Gastrocnemius medialis (tissue), 4 donors: ENCODE results near the gene SOAT2. TPM values are rescaled to one million over a fixed set of nuclear protein-coding genes. Genes with fewer than 3 reads are reported as not detected.
"Not testable (repeated sequence)": the region's sequence is repeated elsewhere in the genome, so short reads cannot be mapped to it uniquely, and the experiment has no call there.

Experiments
- ATAC-seq, 2 donors: fragments of 150-250 bp; one replicate each; pipeline ENCODE4 v1.9.1; 2016
- DNase-seq, 2 donors: peaks; one replicate each; pipeline ENCODE4 v3.0.0-alpha.2; 2019
- H3K27ac ChIP-seq, 4 donors: fragments of 200-600 bp; sonication (generic); 1 replicate in 1 of 4; 2 replicates in 3 of 4; pipeline ENCODE4 v1.5.1; 2016 to 2018; ENCODE audit warnings: mild to moderate bottlenecking in 2 of 4, moderate library complexity in 1 of 4
- H3K27me3 ChIP-seq, 3 donors: fragments of 200-600 bp; sonication (generic) in 2 of 3; 1 replicate in 1 of 3; 2 replicates in 2 of 3; pipeline versions ENCODE4 v1.5.1 to v1.6.0; 2016 to 2019; ENCODE audit warnings: mild to moderate bottlenecking in 1 of 3, moderate library complexity in 1 of 3
- H3K36me3 ChIP-seq, 2 donors: fragments of 200-600 bp; sonication (generic) in 1 of 2; one replicate each; pipeline ENCODE4 v1.5.1; 2017 to 2018
- H3K4me1 ChIP-seq, 2 donors: fragments of 200-600 bp; sonication (generic) in 1 of 2; one replicate each; pipeline ENCODE4 v1.5.1; 2016 to 2017; ENCODE audit warnings: mild to moderate bottlenecking in 2 of 2
- H3K4me3 ChIP-seq, 4 donors: fragments of 200-600 bp; sonication (generic) in 3 of 4; 1 replicate in 1 of 4; 2 replicates in 3 of 4; pipeline ENCODE4 v1.5.1; 2016 to 2019; ENCODE audit warnings: mild to moderate bottlenecking in 2 of 4
- H3K9me3 ChIP-seq, 3 donors: fragments of 200-600 bp; sonication (generic) in 2 of 3; 1 replicate in 1 of 3; 2 replicates in 2 of 3; pipeline ENCODE4 v1.5.1; 2016 to 2019
- POLR2A ChIP-seq, 2 donors: fragments of 450-650 bp; IDR thresholded peaks; one replicate each; pipeline ENCODE4 v1.6.1; 2017; ENCODE audit warnings: antibody characterized with exemption in 2 of 2, mild to moderate bottlenecking in 2 of 2, moderate library complexity in 2 of 2
- in situ Hi-C, 4 donors: fragments of 200-750 bp; cut with MboI; loops; one replicate each; pipeline versions ENCODE4 v1.15.0 to v1.8.0; 2017; ENCODE audit warnings: low sequenced_read_pairs in 4 of 4
- intact Hi-C: fragments of 100-400 bp; cut with DNase I; formaldehyde crosslinking; loops from one replicate; pipeline ENCODE4 v1.15.1; 2023; ENCODE audit warnings: low total_unique reads
- total RNA-seq, 4 donors: library from RNA; depleted of rRNA; stranded (reverse); fragments of >200 nt; gene quantifications; one replicate each; pipeline versions ENCODE4 v1.1.0 to v1.2.3, GENCODE V29; 2016
- TF ChIP-seq, protein P1 (sequence below), 5 experiments: fragments of 450-650 bp in 3 of 5; fragments of 200-600 bp in 2 of 5; sonication (generic) in 2 of 5; IDR thresholded peaks in 4 of 5; conservative IDR thresholded peaks in 1 of 5; 1 replicate in 4 of 5; 2 replicates in 1 of 5; pipeline ENCODE4 v1.5.1; 2016 to 2019; ENCODE audit warnings: antibody characterized with exemption in 5 of 5, mild to moderate bottlenecking in 3 of 5, moderate library complexity in 3 of 5

Gene SOAT2
- total RNA-seq, 4 donors from 2014 or later = not detected

- peaks cover 4 to 9% of the 10 kb centered on the region in 2 donors for H3K4me1 ChIP-seq
- H3K27ac ChIP-seq = no peak overlapping the region
- H3K4me3 ChIP-seq = no peak overlapping the region
- ATAC-seq (no peak), DNase-seq (no peak)
- intact Hi-C loops (loop anchor here (1.0 kb wide), 1 partner anchor 37 kb away; no protein-coding TSS in a partner anchor), in situ Hi-C loops (no loop called here)
- peaks cover 0 to 8% of the 10 kb centered on the region in 2 donors for H3K36me3 ChIP-seq
- H3K9me3 ChIP-seq = no peaks in the 10 kb centered on the region
- TF ChIP-seq, protein P1, sequence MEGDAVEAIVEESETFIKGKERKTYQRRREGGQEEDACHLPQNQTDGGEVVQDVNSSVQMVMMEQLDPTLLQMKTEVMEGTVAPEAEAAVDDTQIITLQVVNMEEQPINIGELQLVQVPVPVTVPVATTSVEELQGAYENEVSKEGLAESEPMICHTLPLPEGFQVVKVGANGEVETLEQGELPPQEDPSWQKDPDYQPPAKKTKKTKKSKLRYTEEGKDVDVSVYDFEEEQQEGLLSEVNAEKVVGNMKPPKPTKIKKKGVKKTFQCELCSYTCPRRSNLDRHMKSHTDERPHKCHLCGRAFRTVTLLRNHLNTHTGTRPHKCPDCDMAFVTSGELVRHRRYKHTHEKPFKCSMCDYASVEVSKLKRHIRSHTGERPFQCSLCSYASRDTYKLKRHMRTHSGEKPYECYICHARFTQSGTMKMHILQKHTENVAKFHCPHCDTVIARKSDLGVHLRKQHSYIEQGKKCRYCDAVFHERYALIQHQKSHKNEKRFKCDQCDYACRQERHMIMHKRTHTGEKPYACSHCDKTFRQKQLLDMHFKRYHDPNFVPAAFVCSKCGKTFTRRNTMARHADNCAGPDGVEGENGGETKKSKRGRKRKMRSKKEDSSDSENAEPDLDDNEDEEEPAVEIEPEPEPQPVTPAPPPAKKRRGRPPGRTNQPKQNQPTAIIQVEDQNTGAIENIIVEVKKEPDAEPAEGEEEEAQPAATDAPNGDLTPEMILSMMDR (IDR thresholded peaks at IDR 0.05 in 4 of 5, conservative IDR thresholded peaks at IDR 0.05 in 1 of 5) = no peak
- TF ChIP-seq POLR2A (IDR thresholded peaks at IDR 0.05) = no peak
- H3K27me3 ChIP-seq = no peaks in the 10 kb centered on the region
Measured at GRCh38 chr12:53160000-53160399, 56.7 kb downstream of the SOAT2 start.

GRCh38 chr12:53160673-53161072, 57.4 kb downstream of the SOAT2 start:
- H3K27ac ChIP-seq = no peak overlapping the region
- no peaks in the 10 kb centered on the region for H3K9me3 ChIP-seq
- TF ChIP-seq, protein P1 (IDR thresholded peaks at IDR 0.05 in 4 of 5, conservative IDR thresholded peaks at IDR 0.05 in 1 of 5) = no peak
- TF ChIP-seq POLR2A (IDR thresholded peaks at IDR 0.05) = no peak
- H3K4me3 ChIP-seq = no peak overlapping the region
- peaks cover 0 to 8% of the 10 kb centered on the region in 2 donors for H3K36me3 ChIP-seq
- H3K27me3 ChIP-seq = no peaks in the 10 kb centered on the region
- in situ Hi-C loops = no loop called here
- H3K4me1 ChIP-seq = peaks cover 0 to 4% of the 10 kb centered on the region in 2 donors
- ATAC-seq (no peak), DNase-seq (no peak)
- intact Hi-C loops = no loop called here

DNA sequence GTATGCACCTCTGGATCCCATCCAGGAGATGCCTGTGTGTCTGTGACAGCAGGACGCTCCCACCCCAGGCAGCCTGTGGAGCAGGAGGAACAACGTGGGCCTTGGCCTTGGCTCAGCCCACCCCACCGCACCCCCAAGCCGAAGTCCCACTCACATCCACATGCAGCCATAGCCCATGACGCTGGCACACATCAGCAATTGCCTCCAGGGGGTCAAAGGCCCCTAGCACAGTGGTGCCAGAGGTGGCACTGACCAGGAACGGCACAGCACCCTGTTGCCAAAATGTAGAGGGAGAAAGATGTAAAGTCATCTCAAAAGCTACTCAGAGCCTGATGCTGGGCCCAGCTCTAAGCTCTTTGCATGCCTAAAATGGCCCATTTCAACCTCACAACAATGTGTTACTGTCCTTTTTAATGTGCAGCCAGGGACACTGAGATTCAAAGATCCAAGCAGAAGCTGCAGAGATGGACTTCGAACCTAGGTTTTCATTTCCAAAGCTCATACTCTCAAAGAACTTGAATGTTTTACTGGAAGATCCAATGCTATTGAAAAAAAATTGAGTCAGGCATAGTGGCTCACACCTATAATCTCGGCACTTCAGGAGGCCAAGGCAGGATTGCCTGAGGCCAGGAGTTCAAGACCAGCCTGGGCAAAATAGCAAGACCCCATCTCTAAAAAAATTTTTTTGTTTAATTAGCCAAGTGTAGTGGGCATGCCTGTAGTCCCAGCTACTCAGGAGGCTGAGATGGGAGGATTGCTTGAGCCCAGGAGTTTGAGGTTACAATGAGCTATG, 58.0 kb downstream of the SOAT2 start:
- TF ChIP-seq POLR2A (IDR thresholded peaks at IDR 0.05) = no peak
- TF ChIP-seq, protein P1 (IDR thresholded peaks at IDR 0.05 in 4 of 5, conservative IDR thresholded peaks at IDR 0.05 in 1 of 5) = no peak
- intact Hi-C loops (no loop called here), in situ Hi-C loops (no loop called here)
- DNase-seq (no peak), ATAC-seq (no peak)
- Histone ChIP-seq H3K4me1 (no peaks in the 10 kb centered on the region), H3K4me3 (no peak overlapping the region), H3K36me3 (peaks cover 0 to 8% of the 10 kb centered on the region in 2 donors), H3K9me3 (no peaks in the 10 kb centered on the region), H3K27ac (no peak overlapping the region), H3K27me3 (no peaks in the 10 kb centered on the region)

DNA sequence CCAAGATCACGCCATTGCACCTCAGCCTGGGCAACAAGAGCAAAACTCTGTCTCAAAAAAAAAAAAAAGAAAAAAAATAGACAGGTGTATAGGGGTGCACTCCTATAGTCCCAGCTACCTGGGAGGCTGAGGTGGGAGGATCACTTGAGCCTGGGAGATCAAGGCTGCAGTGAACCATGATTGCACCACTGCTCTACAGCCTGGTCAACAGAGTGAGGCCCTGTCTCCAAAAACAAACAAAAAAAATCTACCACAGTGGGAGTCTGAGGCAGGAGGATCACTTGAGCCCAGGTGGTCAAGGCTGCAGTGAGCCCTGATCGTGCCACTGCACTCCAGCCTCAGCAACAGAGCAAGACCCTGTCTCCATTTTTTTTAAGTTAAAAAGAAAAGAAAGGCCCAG, 59.7 kb downstream of the SOAT2 start:
- intact Hi-C loops, H3K4me3 ChIP-seq, ATAC-seq, DNase-seq, in situ Hi-C loops, H3K4me1 ChIP-seq, H3K9me3 ChIP-seq, H3K27me3 ChIP-seq, H3K36me3 ChIP-seq, H3K27ac ChIP-seq: not testable (repeated sequence)

- DNase-seq (no peak), ATAC-seq (no peak)
- no peaks in the 10 kb centered on the region for H3K9me3 ChIP-seq
- H3K4me1 ChIP-seq = no peaks in the 10 kb centered on the region
- intact Hi-C loops = no loop called here
- in situ Hi-C loops = no loop called here
- H3K27ac ChIP-seq = no peak overlapping the region
- H3K36me3 ChIP-seq = no peaks in the 10 kb centered on the region
- H3K27me3 ChIP-seq = no peaks in the 10 kb centered on the region
- no peak overlapping the region for H3K4me3 ChIP-seq
- no peak for TF ChIP-seq POLR2A (IDR thresholded peaks at IDR 0.05)
- TF ChIP-seq, protein P1 (IDR thresholded peaks at IDR 0.05 in 4 of 5, conservative IDR thresholded peaks at IDR 0.05 in 1 of 5) = no peak
Measured at GRCh38 chr12:53166837-53167236, 63.6 kb downstream of the SOAT2 start.
